HG02870 (cell line): ENCODE measurements around the gene B4GALNT2.
"Not testable (repeated sequence)": the region's sequence is repeated elsewhere in the genome, so short reads cannot be mapped to it uniquely, and the experiment has no call there.

Experiments
- ATAC-seq: cut with Tn5 transposase; IDR thresholded peaks from one replicate; pipeline ENCODE4 v1.9.1; 2021; ENCODE audit warnings: mild to moderate bottlenecking, moderate library complexity; ENCODE audit not compliant: unreplicated experiment

B4GALNT2 gene, protein sequence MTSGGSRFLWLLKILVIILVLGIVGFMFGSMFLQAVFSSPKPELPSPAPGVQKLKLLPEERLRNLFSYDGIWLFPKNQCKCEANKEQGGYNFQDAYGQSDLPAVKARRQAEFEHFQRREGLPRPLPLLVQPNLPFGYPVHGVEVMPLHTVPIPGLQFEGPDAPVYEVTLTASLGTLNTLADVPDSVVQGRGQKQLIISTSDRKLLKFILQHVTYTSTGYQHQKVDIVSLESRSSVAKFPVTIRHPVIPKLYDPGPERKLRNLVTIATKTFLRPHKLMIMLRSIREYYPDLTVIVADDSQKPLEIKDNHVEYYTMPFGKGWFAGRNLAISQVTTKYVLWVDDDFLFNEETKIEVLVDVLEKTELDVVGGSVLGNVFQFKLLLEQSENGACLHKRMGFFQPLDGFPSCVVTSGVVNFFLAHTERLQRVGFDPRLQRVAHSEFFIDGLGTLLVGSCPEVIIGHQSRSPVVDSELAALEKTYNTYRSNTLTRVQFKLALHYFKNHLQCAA

DNA sequence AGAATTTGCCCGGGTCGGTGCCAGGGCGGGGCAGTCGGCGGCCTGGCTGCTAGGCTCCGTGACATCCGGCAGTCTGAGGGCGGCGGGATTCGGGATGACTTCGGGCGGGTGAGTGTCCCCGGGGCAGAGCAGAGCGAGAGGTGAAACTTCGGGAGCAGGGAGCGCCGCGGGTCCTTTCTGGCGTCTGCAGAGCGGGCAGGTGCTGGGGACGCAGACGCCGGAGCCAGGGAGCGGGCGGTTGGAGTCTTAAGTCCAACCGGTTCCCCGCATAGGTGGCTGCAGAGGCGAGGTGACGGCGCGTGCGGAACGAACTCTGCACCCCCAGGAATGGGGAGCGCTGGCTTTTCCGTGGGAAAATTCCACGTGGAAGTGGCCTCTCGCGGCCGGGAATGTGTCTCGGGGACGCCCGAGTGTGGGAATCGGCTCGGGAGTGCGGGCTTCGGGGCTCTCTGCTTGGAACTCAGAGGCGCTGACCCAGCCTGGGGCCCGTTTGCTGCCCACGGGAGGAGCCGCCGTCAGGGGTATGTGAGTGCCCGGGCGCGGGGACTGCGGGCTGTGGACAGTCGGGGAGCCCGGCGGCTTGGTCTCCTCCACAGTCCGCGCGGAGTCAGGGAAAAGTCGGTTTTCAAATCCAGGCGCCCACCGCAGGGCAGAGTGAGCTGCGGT is at the start of gene B4GALNT2:
B4GALNT2 (plus strand) TSS at position 71 of the 666 bp plus-strand sequence; CDS start at position 95, 24 bp downstream.
- no peak for ATAC-seq

DNA sequence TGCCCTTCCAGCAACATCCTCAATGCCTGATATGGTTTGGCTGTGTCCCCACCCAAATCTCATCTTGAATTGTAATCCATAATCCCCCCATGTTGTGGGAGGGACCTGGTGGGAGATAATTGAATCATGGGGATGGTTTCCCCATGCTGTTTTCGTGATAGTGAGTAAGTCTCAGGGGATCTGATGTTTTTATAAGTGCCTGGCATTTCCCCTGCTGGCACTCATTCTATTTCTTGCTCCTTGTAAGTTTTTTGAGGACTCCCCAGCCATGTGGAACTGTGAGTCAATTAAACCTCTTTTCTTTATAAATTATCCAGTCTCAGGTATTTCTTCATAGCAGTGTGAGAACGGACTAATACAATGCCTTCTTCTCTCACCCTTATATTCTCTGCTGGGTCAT is 47.5 kb upstream of the B4GALNT2 start:
- not testable (repeated sequence) for ATAC-seq

DNA sequence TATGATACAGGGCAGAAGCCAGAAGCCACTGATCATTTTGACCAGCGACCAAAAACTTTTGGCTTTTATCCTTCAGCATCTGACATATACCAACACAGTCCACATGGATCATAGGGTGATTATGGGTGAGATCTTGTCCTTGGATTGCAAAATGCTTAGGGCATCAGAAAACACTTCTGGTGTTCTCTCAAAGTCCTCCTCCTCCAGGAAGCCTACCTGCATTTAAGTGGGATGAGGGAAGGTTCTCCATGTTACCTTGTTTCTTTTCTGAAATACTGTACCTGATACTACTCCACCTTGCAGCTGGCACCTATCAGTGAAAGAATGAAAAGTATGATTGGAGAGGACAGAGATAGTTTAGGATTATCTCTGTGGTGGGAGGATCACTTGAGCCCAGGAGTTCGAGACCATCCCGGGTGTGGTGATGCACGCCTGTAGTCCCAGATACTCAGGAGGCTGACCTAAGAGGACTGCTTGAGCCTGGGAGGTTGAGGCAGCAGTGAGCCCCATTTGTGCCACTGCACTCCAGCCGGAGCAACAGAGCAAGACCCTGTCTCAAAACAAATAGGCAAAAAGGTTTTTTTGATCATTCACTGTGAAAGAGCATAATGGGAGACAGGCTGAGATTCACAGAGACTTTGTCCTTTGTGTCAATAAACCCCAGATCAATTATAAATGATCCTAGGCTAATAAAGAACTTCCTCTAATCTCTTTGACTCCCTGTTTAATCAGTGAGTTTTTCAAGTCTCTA is 46.8 kb upstream of the B4GALNT2 start:
- no peak for ATAC-seq

DNA sequence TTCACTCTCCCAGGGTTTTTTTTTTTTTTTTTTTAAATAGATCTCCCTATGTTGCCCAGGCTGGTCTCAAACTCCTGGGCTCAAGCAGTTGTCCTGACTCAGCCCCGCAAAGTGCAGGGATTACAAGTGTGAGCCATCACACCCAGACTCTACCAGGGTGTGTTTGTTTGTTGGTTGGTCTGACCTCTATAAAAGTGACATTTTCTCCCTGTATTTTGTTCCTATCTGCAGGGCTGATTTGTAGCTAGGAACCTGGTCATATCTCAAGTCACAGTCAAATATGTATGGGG is 46.3 kb upstream of the B4GALNT2 start:
- ATAC-seq: no peak

DNA sequence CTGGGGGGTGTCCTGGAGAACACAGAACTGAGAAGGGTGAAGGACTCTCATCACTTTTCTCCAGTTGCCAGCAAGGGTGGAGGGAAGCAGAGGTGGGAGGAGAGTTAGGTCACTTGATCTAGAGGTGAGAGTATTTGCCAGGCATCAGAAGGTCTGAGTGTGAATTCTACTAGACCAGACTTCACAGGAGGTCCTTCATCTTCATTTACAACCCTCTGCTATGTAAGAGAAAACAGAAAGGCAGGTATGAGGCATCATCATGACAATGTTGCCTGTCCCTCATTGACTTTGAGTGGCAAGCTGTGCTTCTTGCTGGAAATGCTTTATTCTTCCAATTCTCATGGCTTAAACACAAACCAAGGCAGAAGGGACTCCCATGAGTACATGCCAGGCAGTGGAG is 45.9 kb upstream of the B4GALNT2 start:
- ATAC-seq: no peak

DNA sequence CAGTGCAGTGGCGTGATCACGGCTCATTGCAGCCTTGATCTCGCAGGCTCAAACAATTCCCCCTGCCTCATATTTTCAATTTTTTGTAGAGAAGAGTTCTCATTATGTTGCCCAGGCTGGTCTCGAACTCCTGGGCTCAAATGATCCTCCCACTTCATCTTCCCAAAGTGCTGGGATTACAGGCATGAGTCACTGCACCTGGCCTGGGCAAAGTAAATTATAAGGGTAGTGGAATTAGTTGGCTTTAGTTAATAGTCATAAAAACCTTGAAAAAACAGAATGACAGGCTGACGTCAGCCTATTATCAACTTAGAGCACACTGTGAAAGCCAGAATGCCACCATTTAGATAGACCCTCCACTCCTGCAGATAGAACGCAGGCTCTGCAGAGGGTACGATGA is 43.5 kb upstream of the B4GALNT2 start:
- no peak for ATAC-seq

DNA sequence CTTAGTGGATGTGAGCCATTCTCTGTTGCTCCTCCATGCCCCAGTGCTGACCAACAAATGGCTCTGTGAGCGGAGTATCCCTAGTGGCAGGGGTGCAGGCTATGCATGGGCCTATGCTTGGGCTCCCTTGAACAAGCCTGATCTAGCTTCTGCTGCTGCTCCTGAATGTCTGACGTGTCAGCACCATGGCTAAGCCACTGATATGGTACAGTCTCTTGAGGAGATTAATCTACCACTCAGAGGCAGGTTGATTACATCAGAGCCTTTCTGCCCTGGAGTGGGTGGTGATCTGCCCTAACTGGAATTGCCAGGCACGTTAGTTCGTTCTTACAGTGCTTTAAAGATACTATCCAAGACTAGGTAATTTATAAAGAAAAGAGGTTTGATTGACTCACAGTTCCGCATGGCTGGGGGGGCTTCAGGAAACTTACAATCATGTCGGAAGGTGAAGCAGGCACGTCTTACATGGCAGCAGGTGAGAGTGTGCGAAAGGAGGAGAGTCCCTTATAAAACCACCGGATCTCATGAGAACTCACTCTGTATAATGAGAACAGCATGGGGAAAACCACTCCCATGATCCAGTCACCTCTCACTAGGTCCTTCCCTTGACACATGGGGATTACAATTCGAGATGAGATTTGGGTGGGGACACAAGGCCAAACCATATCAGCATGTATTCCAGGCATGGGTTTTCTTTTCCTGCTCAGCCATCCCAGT is 41.5 kb upstream of the B4GALNT2 start:
- no peak for ATAC-seq

DNA sequence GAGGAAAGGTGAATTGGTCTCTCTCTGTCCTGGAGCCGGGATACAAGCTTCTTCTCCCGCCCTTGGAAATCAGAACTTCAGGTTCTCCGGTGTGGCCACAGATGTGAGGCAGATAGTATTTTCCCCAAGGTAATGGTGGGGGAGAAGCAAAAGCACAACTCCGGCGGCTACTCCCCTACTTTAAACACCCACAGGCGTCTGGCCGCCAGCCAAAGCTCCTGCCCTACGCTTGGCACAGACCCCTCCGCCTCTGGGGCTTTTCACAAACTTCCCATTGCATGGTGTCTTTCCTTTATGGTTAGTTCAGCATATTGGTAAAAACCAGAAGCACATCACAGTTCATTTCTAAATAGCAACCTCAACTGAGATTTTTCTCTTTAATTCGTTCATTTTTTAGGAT is 39.4 kb upstream of the B4GALNT2 start:
- no peak for ATAC-seq

DNA sequence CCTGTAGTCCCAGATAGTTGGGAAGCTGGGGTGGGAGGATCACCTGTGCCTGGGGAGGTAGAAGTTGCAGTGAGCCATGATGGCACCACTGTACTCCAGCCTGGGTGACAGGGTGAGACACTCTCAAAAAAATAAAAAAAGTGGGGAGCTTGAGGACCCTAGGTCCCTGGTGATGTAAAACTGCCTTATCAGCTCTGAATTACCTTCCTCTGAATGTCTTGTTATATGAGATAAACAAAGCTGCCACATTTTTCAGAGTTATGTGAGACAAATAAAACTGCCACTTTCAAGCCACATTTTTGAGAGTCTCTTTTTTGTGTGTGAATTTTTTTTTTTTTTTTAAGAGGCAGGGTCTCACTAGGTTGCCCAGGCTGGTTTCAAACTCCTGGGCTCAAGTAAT is 32.0 kb upstream of the B4GALNT2 start:
- no peak for ATAC-seq

DNA sequence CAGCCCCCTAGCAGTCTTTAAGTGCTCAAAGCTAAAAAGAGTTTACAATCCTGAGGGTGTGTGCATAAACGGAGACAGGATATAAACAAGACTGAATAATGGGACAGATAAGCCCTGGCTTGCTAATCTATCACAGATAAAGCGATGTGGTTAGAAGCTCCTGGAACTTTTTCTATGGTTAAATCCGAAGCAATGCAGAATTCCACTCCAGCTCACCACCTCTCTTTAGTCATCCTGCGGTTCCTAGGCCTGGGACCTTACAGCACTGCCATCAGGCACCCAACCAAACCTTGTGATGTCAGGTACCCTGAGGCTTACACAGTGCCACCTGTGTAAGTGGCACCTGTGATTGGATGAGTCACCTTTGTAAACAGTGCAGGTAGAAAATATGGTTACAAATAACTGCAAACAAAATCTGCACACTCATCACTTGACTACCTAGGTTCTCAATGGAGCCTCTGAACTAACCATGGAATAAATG is 31.5 kb upstream of the B4GALNT2 start:
- no peak for ATAC-seq

DNA sequence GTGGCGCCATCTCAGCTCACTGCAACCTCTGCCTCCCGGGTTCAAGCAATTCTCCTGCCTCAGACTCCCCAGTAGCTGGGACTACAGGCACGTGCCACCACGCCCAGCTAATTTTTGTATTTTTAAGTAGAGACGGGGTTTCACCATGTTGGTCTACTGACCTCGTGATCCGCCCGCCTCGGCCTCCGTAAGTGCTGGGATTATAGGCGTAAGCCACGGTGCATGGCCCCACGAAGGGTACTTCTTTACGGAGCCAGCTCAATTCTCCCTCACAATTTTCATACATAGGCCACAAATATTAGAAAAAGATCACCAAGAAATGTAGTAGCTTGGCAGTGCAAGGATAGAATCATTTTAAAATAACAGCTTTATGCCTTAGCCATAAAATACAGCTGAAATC is 29.2 kb upstream of the B4GALNT2 start:
- not testable (repeated sequence) for ATAC-seq

DNA sequence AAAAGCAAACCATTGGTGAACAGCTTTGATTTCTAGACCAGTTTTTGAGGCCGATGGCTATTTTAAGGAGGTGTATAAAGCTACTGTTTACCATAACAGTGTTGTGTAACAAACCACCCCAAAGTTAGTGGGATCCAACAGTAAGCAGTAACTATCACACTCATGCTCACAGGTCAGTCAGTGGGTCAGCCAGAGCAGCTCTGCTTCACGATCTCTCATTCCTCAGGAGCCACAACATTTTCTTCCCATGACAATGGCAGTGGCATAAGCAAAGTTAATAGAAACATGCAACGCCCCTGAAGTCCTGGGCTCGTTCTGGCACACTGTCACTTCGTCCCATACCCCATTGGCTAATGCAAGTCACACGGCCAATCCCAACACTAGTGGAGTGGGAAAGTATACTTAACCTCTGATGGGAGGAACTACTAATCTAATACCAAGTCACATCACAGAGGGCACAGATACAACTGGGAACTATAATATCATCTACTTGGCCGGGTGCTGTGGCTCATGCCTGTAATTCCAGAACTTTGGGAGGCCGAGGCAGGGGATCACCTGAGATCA is 28.0 kb upstream of the B4GALNT2 start:
- ATAC-seq: no peak

DNA sequence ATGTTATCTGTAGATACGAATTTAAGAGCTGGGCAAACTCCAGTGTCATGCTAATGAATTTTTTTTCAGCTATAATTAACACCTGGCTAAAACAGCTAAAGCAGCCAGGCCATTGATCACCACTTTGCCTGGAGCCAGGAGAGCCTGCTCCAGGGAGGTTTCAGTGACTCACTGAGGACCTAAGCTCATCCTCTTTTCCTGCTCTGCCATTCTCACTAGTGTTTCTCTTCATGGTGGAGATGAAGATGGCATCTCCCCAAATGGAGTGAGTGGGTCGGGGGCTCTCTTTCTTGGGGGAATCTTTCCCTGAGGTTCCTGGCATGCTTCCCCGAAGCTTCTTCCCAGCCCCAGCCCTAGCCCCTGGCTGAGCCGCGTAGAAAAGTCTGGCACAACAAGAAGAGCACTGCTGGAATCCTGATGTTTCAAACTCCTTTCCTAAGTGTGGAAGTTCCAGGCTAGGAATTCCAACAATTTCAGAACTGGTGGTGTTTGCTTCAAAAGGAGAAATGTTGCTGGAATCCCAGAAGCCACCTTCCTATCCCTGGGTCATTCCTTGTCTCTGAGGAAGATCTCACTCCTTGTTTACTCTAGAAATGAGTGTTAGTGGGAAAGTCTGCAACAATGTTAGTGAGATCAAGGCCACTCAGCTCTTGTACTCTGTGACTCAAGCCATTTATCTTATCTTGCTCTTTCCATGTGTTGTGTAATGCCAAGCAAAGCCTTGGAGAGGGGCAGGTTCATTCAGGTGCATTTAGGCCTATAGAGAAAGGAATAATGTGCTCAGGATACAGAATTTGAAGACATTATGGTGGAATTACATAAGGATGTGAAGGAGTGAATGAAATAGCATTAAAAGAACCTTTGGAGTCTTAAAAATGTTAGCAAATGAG is 26.0 kb upstream of the B4GALNT2 start:
- no peak for ATAC-seq

DNA sequence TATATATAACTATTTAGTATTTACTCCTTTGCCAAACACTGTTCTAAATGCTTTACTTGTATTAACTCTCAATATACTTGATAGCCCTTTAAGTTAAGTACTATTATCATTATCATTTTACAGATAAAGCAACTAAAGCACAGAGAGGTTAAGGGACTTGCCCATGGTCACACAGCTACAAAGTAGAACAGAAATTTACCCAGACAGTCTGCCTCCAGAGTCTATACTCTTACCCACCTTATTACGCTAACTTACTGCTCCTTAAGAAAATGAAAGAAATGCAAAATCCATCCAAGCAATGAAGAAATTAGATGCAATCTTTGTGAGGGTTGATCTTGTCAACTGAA is 25.4 kb upstream of the B4GALNT2 start:
- ATAC-seq: no peak

DNA sequence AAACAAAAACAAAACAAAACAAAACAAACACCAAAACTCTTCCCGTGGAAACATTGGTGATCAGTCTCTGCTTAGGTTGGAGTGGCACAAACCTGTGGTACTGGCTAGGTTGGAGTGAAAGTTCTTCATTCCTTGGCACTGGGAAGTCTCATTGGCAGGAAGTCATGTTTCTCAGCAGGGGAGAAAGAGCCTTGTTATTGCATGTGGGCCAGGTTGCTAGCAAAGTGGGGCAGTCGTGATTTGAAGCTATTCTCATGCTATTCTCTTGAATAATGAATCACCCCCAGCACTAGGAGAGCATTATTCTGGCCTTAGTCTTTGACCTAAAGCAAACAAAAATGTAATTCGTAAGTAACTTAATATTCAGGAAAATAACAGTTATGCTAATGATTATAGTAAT is 24.3 kb upstream of the B4GALNT2 start:
- no peak for ATAC-seq

DNA sequence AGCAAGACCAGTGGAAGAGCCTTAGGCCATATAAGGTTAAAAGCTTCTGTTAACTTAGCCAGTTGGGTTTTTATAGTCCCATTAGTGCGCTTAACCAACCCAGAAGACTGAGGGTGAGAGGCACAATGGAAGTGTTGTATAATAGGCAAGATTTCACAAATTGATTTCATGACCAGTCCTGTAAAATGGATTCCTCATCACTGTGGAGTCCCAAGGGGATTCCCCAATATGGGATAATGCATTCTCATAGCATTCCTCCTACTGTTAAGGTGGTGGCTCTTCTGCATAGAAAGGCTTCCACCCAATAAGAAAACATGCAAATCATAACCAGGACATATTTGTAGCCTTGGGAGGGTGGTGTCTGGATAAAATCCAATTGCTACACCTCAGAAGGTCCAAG is 22.1 kb upstream of the B4GALNT2 start:
- no peak for ATAC-seq

DNA sequence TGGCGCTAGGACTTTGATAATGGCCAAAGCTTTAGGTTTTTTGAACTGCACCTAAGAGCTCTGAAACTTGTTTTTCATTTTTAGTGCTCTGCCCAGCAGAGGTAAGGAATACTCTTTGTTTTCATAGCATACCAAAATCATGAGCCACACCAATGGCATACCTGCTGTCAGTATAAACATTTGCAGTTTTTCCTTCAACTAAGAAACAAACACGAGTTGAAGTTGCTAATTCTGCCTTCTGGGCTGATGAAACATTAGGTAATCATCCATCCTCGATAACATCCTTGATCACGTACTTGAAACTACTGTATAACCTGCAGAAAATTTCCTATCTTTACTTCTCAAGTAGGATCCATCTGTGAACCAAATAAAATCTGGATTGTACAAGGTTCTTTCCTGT is 20.6 kb upstream of the B4GALNT2 start:
- ATAC-seq: no peak

DNA sequence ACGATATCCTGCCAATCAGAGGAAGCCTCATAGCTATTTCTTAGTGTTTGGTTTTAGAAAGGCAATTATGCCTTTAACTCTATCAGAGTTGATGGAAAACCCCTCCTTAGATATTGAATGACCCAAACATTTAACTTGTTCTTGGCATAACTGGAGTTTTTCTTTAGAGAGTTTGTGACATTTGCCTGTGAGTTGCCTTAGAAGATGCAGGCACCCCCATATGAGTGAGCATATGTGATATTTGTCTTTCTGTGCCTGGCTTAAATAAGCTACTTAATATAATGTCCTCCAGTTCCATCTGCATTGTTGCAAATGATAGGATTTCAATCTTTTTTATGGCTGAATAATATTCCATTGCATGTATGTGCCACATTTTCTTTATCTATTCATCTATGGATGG is 19.6 kb upstream of the B4GALNT2 start:
- ATAC-seq: no peak

DNA sequence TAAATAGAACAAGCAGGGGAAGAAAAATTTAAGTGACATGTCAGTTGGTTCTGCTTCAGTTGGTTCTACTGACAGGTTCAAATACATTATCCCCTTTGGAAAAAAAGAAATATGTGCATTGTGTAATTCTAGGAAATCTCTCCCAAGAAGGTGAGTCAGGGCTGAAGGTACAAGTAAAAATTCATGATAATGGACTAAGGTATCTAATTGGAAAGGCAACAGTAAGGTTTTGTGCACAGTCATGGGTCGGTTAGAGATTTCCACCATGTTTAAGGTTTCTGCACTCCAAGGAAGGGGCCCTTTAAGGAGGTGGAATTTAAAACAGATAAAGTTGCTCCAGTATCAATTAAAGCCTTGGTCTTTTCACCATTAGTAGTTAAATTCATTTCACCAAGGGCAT is 17.9 kb upstream of the B4GALNT2 start:
- ATAC-seq: no peak
